GM23338 (cell line): ENCODE measurements around the gene RPL3.

Experiments
- CREB1 ChIP-seq: fragments of 250-450 bp; sonication (Bioruptor Pico); IDR thresholded peaks from 2 replicates; pipeline ENCODE4 v1.5.0; 2020; ENCODE audit warnings: low read depth, mild to moderate bottlenecking, moderate library complexity
- EZH2 ChIP-seq: fragments of 200-600 bp; sonication (generic); IDR thresholded peaks from one replicate; pipeline ENCODE4 v1.8.0; 2017; ENCODE audit warnings: antibody characterized with exemption, mild to moderate bottlenecking, low read depth; ENCODE audit not compliant: unreplicated experiment
- EZH2phosphoT487 ChIP-seq: fragments of 200-600 bp; sonication (generic); IDR thresholded peaks from one replicate; pipeline ENCODE4 v1.8.1; 2018; ENCODE audit warnings: antibody characterized with exemption; ENCODE audit not compliant: unreplicated experiment
- JUNB ChIP-seq: IDR thresholded peaks from one replicate; pipeline ENCODE4 v1.6.1; 2016; ENCODE audit warnings: antibody characterized with exemption; ENCODE audit not compliant: unreplicated experiment
- POLR2AphosphoS5 ChIP-seq: IDR thresholded peaks from 2 replicates; pipeline ENCODE4 v1.6.1; 2016; ENCODE audit warnings: antibody characterized with exemption, low read depth
- STAT1 ChIP-seq: IDR thresholded peaks from one replicate; pipeline ENCODE4 v1.6.1; 2016; ENCODE audit warnings: antibody characterized with exemption; ENCODE audit not compliant: unreplicated experiment
- ZNF114 ChIP-seq: fragments of 250-450 bp; sonication (Bioruptor Pico); IDR thresholded peaks from 2 replicates; pipeline ENCODE4 v1.5.0; 2020; ENCODE audit warnings: mild to moderate bottlenecking, moderate library complexity
- TF ChIP-seq, protein P1 (sequence below), 2 experiments: fragments of 200-600 bp in 1 of 2; sonication (generic) in 1 of 2; conservative IDR thresholded peaks; 2 replicates each; pipeline versions ENCODE4 v1.5.1 to v1.6.1; 2016 to 2017; ENCODE audit warnings: antibody characterized with exemption in 2 of 2, low read depth in 2 of 2, mild to moderate bottlenecking in 2 of 2, moderate library complexity in 1 of 2
- TF ChIP-seq, protein P2 (sequence below): fragments of 250-450 bp; sonication (Bioruptor Pico); IDR thresholded peaks from 2 replicates; pipeline ENCODE4 v1.5.0; 2020; ENCODE audit warnings: mild to moderate bottlenecking, moderate library complexity

DNA sequence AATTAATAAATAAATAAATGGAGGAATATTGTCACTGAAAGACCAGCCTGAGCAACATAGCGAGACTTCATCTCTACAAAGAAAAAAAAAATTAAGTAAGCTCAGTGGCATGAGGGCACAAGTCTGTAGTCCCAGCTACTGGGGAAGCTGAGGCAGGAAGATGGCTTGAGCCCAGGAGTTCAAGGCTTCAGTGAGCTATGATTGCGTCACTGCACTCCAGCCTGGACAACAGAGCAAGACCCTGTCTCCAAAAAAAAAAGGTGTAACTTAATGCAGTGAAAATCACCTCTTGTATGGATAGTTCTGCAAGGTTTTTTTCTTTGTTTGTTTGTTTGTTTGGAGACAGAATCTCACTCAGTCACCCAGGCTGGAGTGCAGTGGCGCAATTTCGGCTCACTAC lies 25.8 kb upstream of the RPL3 start:
- TF ChIP-seq, protein P1, sequence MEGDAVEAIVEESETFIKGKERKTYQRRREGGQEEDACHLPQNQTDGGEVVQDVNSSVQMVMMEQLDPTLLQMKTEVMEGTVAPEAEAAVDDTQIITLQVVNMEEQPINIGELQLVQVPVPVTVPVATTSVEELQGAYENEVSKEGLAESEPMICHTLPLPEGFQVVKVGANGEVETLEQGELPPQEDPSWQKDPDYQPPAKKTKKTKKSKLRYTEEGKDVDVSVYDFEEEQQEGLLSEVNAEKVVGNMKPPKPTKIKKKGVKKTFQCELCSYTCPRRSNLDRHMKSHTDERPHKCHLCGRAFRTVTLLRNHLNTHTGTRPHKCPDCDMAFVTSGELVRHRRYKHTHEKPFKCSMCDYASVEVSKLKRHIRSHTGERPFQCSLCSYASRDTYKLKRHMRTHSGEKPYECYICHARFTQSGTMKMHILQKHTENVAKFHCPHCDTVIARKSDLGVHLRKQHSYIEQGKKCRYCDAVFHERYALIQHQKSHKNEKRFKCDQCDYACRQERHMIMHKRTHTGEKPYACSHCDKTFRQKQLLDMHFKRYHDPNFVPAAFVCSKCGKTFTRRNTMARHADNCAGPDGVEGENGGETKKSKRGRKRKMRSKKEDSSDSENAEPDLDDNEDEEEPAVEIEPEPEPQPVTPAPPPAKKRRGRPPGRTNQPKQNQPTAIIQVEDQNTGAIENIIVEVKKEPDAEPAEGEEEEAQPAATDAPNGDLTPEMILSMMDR (conservative IDR thresholded peaks at IDR 0.05; ENCODE audit: low read depth in 2 of 2) = no peak
- TF ChIP-seq POLR2AphosphoS5 (no peak), ZNF114 (CRISPR knock-in tag) (no peak), EZH2 (no peak), EZH2phosphoT487 (no peak), STAT1 (no peak), CREB1 (no peak), JUNB (no peak)
- TF ChIP-seq, protein P2, sequence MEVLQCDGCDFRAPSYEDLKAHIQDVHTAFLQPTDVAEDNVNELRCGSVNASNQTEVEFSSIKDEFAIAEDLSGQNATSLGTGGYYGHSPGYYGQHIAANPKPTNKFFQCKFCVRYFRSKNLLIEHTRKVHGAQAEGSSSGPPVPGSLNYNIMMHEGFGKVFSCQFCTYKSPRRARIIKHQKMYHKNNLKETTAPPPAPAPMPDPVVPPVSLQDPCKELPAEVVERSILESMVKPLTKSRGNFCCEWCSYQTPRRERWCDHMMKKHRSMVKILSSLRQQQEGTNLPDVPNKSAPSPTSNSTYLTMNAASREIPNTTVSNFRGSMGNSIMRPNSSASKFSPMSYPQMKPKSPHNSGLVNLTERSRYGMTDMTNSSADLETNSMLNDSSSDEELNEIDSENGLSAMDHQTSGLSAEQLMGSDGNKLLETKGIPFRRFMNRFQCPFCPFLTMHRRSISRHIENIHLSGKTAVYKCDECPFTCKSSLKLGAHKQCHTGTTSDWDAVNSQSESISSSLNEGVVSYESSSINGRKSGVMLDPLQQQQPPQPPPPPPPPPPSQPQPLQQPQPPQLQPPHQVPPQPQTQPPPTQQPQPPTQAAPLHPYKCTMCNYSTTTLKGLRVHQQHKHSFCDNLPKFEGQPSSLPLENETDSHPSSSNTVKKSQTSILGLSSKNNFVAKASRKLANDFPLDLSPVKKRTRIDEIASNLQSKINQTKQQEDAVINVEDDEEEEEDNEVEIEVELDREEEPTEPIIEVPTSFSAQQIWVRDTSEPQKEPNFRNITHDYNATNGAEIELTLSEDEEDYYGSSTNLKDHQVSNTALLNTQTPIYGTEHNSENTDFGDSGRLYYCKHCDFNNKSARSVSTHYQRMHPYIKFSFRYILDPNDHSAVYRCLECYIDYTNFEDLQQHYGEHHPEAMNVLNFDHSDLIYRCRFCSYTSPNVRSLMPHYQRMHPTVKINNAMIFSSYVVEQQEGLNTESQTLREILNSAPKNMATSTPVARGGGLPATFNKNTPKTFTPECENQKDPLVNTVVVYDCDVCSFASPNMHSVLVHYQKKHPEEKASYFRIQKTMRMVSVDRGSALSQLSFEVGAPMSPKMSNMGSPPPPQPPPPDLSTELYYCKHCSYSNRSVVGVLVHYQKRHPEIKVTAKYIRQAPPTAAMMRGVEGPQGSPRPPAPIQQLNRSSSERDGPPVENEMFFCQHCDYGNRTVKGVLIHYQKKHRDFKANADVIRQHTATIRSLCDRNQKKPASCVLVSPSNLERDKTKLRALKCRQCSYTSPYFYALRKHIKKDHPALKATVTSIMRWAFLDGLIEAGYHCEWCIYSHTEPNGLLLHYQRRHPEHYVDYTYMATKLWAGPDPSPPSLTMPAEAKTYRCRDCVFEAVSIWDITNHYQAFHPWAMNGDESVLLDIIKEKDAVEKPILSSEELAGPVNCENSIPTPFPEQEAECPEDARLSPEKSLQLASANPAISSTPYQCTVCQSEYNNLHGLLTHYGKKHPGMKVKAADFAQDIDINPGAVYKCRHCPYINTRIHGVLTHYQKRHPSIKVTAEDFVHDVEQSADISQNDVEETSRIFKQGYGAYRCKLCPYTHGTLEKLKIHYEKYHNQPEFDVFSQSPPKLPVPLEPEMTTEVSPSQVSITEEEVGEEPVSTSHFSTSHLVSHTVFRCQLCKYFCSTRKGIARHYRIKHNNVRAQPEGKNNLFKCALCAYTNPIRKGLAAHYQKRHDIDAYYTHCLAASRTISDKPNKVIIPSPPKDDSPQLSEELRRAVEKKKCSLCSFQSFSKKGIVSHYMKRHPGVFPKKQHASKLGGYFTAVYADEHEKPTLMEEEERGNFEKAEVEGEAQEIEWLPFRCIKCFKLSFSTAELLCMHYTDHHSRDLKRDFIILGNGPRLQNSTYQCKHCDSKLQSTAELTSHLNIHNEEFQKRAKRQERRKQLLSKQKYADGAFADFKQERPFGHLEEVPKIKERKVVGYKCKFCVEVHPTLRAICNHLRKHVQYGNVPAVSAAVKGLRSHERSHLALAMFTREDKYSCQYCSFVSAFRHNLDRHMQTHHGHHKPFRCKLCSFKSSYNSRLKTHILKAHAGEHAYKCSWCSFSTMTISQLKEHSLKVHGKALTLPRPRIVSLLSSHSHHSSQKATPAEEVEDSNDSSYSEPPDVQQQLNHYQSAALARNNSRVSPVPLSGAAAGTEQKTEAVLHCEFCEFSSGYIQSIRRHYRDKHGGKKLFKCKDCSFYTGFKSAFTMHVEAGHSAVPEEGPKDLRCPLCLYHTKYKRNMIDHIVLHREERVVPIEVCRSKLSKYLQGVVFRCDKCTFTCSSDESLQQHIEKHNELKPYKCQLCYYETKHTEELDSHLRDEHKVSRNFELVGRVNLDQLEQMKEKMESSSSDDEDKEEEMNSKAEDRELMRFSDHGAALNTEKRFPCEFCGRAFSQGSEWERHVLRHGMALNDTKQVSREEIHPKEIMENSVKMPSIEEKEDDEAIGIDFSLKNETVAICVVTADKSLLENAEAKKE (CRISPR knock-in tag) = no peak
